ENCODE measurements around the gene DBR1.
A peak's percentile ranks its signal among the peaks of the same experiment; 100 is the strongest.

Gene DBR1

GRCh38 chr3:138174421-138175131 lies at the start of gene DBR1:
DBR1 (minus strand) TSS chr3:138174921; CDS start chr3:138174795, 126 bp downstream.
- Histone ChIP-seq H3K36me3 (ENCODE audit: control insufficient read depth, insufficient read depth, low read length) (peaks cover 25% of the 10 kb centered on the region), H3K4me1 (ENCODE audit: control insufficient read depth, insufficient read depth, low read length) (no peaks in the 10 kb centered on the region), H3K9me3 (ENCODE audit: control insufficient read depth, insufficient read depth, low read depth, low read length) (no peaks in the 10 kb centered on the region), H3K27ac (ENCODE audit: low read depth, low read length) (peak within 1 kb of the TSS; percentile 91), H3K27me3 (ENCODE audit: control insufficient read depth, insufficient read depth, low read length) (no peaks in the 10 kb centered on the region), H3K9ac (ENCODE audit: low read length) (peak within 1 kb of the TSS; percentile 97), H3K4me3 (ENCODE audit: low read depth, low read length) (peak within 1 kb of the TSS; percentile 99)

GRCh38 chr3:138222942-138223287 lies 48.2 kb upstream of the DBR1 start:
- no peaks in the 10 kb centered on the region; the same call in 1 of the 2 replicates for H3K4me1 ChIP-seq (ENCODE audit: control insufficient read depth, insufficient read depth, low read length)
- no peaks in the 10 kb centered on the region for H3K9me3 ChIP-seq (ENCODE audit: control insufficient read depth, insufficient read depth, low read depth, low read length)
- no peaks in the 10 kb centered on the region for H3K27me3 ChIP-seq (ENCODE audit: control insufficient read depth, insufficient read depth, low read length)
- no peak overlapping the region for H3K4me3 ChIP-seq (ENCODE audit: low read depth, low read length)
- H3K36me3 ChIP-seq (ENCODE audit: control insufficient read depth, insufficient read depth, low read length), result peaks cover 60% of the 10 kb centered on the region
- H3K9ac ChIP-seq (ENCODE audit: low read length), result no peak overlapping the region
- no peak overlapping the region for H3K27ac ChIP-seq (ENCODE audit: low read depth, low read length)

- Histone ChIP-seq H3K9ac (ENCODE audit: low read length) (no peak overlapping the region), H3K27me3 (ENCODE audit: control insufficient read depth, insufficient read depth, low read length) (no peaks in the 10 kb centered on the region), H3K36me3 (ENCODE audit: control insufficient read depth, insufficient read depth, low read length) (peaks cover 54% of the 10 kb centered on the region), H3K27ac (ENCODE audit: low read depth, low read length) (no peak overlapping the region), H3K4me1 (ENCODE audit: control insufficient read depth, insufficient read depth, low read length) (no peaks in the 10 kb centered on the region; the same call in 1 of the 2 replicates), H3K9me3 (ENCODE audit: control insufficient read depth, insufficient read depth, low read depth, low read length) (no peaks in the 10 kb centered on the region), H3K4me3 (ENCODE audit: low read depth, low read length) (no peak overlapping the region)
Observed at GRCh38 chr3:138222131-138222941, 47.6 kb upstream of the DBR1 start.

- Histone ChIP-seq H3K9ac (ENCODE audit: low read length) (no peak overlapping the region), H3K27me3 (ENCODE audit: control insufficient read depth, insufficient read depth, low read length) (no peaks in the 10 kb centered on the region), H3K27ac (ENCODE audit: low read depth, low read length) (no peak overlapping the region), H3K4me1 (ENCODE audit: control insufficient read depth, insufficient read depth, low read length) (no peaks in the 10 kb centered on the region; the same call in 1 of the 2 replicates), H3K36me3 (ENCODE audit: control insufficient read depth, insufficient read depth, low read length) (peaks cover 48% of the 10 kb centered on the region), H3K9me3 (ENCODE audit: control insufficient read depth, insufficient read depth, low read depth, low read length) (no peaks in the 10 kb centered on the region), H3K4me3 (ENCODE audit: low read depth, low read length) (no peak overlapping the region)
Observed at GRCh38 chr3:138220788-138221187, 46.1 kb upstream of the DBR1 start.

- H3K4me1 ChIP-seq (ENCODE audit: control insufficient read depth, insufficient read depth, low read length), result no peaks in the 10 kb centered on the region; the same call in 1 of the 2 replicates
- no peaks in the 10 kb centered on the region for H3K9me3 ChIP-seq (ENCODE audit: control insufficient read depth, insufficient read depth, low read depth, low read length)
- no peak overlapping the region for H3K4me3 ChIP-seq (ENCODE audit: low read depth, low read length)
- H3K9ac ChIP-seq (ENCODE audit: low read length), result no peak overlapping the region
- H3K36me3 ChIP-seq (ENCODE audit: control insufficient read depth, insufficient read depth, low read length), result peaks cover 43% of the 10 kb centered on the region
- no peaks in the 10 kb centered on the region for H3K27me3 ChIP-seq (ENCODE audit: control insufficient read depth, insufficient read depth, low read length)
- no peak overlapping the region for H3K27ac ChIP-seq (ENCODE audit: low read depth, low read length)
Observed at GRCh38 chr3:138220242-138220641, 45.5 kb upstream of the DBR1 start.

GRCh38 chr3:138219255-138219654 lies 44.5 kb upstream of the DBR1 start:
- Histone ChIP-seq H3K27ac (ENCODE audit: low read depth, low read length) (no peak overlapping the region), H3K36me3 (ENCODE audit: control insufficient read depth, insufficient read depth, low read length) (peaks cover 33% of the 10 kb centered on the region), H3K9me3 (ENCODE audit: control insufficient read depth, insufficient read depth, low read depth, low read length) (no peaks in the 10 kb centered on the region), H3K27me3 (ENCODE audit: control insufficient read depth, insufficient read depth, low read length) (no peaks in the 10 kb centered on the region), H3K4me1 (ENCODE audit: control insufficient read depth, insufficient read depth, low read length) (no peaks in the 10 kb centered on the region; the same call in 1 of the 2 replicates), H3K9ac (ENCODE audit: low read length) (no peak overlapping the region), H3K4me3 (ENCODE audit: low read depth, low read length) (no peak overlapping the region)

- H3K4me1 ChIP-seq (ENCODE audit: control insufficient read depth, insufficient read depth, low read length), result peaks cover 21% of the 10 kb centered on the region
- H3K4me3 ChIP-seq (ENCODE audit: low read depth, low read length), result no peak overlapping the region
- H3K36me3 ChIP-seq (ENCODE audit: control insufficient read depth, insufficient read depth, low read length), result peaks cover 14% of the 10 kb centered on the region
- no peak overlapping the region for H3K9ac ChIP-seq (ENCODE audit: low read length)
- H3K27ac ChIP-seq (ENCODE audit: low read depth, low read length), result no peak overlapping the region
- no peaks in the 10 kb centered on the region for H3K9me3 ChIP-seq (ENCODE audit: control insufficient read depth, insufficient read depth, low read depth, low read length)
- H3K27me3 ChIP-seq (ENCODE audit: control insufficient read depth, insufficient read depth, low read length), result no peaks in the 10 kb centered on the region
Observed at GRCh38 chr3:138213398-138214085, 38.8 kb upstream of the DBR1 start.

- peaks cover 16% of the 10 kb centered on the region for H3K36me3 ChIP-seq (ENCODE audit: control insufficient read depth, insufficient read depth, low read length)
- no peak overlapping the region for H3K27ac ChIP-seq (ENCODE audit: low read depth, low read length)
- no peak overlapping the region for H3K4me3 ChIP-seq (ENCODE audit: low read depth, low read length)
- no peaks in the 10 kb centered on the region for H3K9me3 ChIP-seq (ENCODE audit: control insufficient read depth, insufficient read depth, low read depth, low read length)
- H3K9ac ChIP-seq (ENCODE audit: low read length), result no peak overlapping the region
- H3K27me3 ChIP-seq (ENCODE audit: control insufficient read depth, insufficient read depth, low read length), result no peaks in the 10 kb centered on the region
- peaks cover 21% of the 10 kb centered on the region for H3K4me1 ChIP-seq (ENCODE audit: control insufficient read depth, insufficient read depth, low read length)
Observed at GRCh38 chr3:138210528-138210927, 35.8 kb upstream of the DBR1 start.

- H3K4me3 ChIP-seq (ENCODE audit: low read depth, low read length), result no peak overlapping the region
- H3K9ac ChIP-seq (ENCODE audit: low read length), result no peak overlapping the region
- H3K4me1 ChIP-seq (ENCODE audit: control insufficient read depth, insufficient read depth, low read length), result peaks cover 20% of the 10 kb centered on the region
- peaks cover 7% of the 10 kb centered on the region; the same call in 1 of the 2 replicates for H3K36me3 ChIP-seq (ENCODE audit: control insufficient read depth, insufficient read depth, low read length)
- H3K27ac ChIP-seq (ENCODE audit: low read depth, low read length), result no peak overlapping the region
- no peaks in the 10 kb centered on the region for H3K9me3 ChIP-seq (ENCODE audit: control insufficient read depth, insufficient read depth, low read depth, low read length)
- H3K27me3 ChIP-seq (ENCODE audit: control insufficient read depth, insufficient read depth, low read length), result no peaks in the 10 kb centered on the region
Observed at GRCh38 chr3:138206196-138206595, 31.5 kb upstream of the DBR1 start.

GRCh38 chr3:138205527-138205926 lies 30.8 kb upstream of the DBR1 start:
- H3K27me3 ChIP-seq (ENCODE audit: control insufficient read depth, insufficient read depth, low read length), result no peaks in the 10 kb centered on the region
- H3K27ac ChIP-seq (ENCODE audit: low read depth, low read length), result no peak overlapping the region
- H3K4me1 ChIP-seq (ENCODE audit: control insufficient read depth, insufficient read depth, low read length), result peaks cover 16% of the 10 kb centered on the region
- no peak overlapping the region for H3K4me3 ChIP-seq (ENCODE audit: low read depth, low read length)
- no peak overlapping the region for H3K9ac ChIP-seq (ENCODE audit: low read length)
- peaks cover 7% of the 10 kb centered on the region; the same call in 1 of the 2 replicates for H3K36me3 ChIP-seq (ENCODE audit: control insufficient read depth, insufficient read depth, low read length)
- H3K9me3 ChIP-seq (ENCODE audit: control insufficient read depth, insufficient read depth, low read depth, low read length), result no peaks in the 10 kb centered on the region

GRCh38 chr3:138203938-138204337 lies 29.2 kb upstream of the DBR1 start:
- peaks cover 12% of the 10 kb centered on the region for H3K4me1 ChIP-seq (ENCODE audit: control insufficient read depth, insufficient read depth, low read length)
- no peak overlapping the region for H3K4me3 ChIP-seq (ENCODE audit: low read depth, low read length)
- H3K27ac ChIP-seq (ENCODE audit: low read depth, low read length), result no peak overlapping the region
- H3K9me3 ChIP-seq (ENCODE audit: control insufficient read depth, insufficient read depth, low read depth, low read length), result no peaks in the 10 kb centered on the region
- H3K36me3 ChIP-seq (ENCODE audit: control insufficient read depth, insufficient read depth, low read length), result peaks cover 7% of the 10 kb centered on the region; the same call in 1 of the 2 replicates
- H3K9ac ChIP-seq (ENCODE audit: low read length), result no peak overlapping the region
- no peaks in the 10 kb centered on the region for H3K27me3 ChIP-seq (ENCODE audit: control insufficient read depth, insufficient read depth, low read length)

Measured in HUES6 (cell line).